Skeletal muscle tissue (tissue), 4 donors: ENCODE results near the gene AMBRA1. TPM values are rescaled to one million over a fixed set of nuclear protein-coding genes. Genes with fewer than 3 reads are reported as not detected.
A peak's percentile ranks its signal among the peaks of the same experiment; 100 is the strongest.

Source experiments
- H3K27ac ChIP-seq: one replicate; pipeline ENCODE4 v1.7.0; 2013; ENCODE audit warnings: mild to moderate bottlenecking, low read depth, low read length, inconsistent platforms
- H3K27me3 ChIP-seq, 3 donors: one replicate each; pipeline ENCODE4 v1.7.0; 2013; ENCODE audit warnings: low read length in 3 of 3; ENCODE audit not compliant: control insufficient read depth in 3 of 3, insufficient read depth in 3 of 3
- H3K36me3 ChIP-seq, 3 donors: one replicate each; pipeline ENCODE4 v1.7.0; 2013; ENCODE audit warnings: low read length in 3 of 3; ENCODE audit not compliant: control insufficient read depth in 3 of 3, insufficient read depth in 3 of 3
- H3K4me1 ChIP-seq, 3 donors: one replicate each; pipeline ENCODE4 v1.7.0; 2013; ENCODE audit warnings: low read length in 3 of 3, mild to moderate bottlenecking in 3 of 3; ENCODE audit not compliant: control insufficient read depth in 3 of 3, insufficient read depth in 3 of 3
- H3K4me3 ChIP-seq, 3 donors: one replicate each; pipeline ENCODE4 v1.7.0; 2013; ENCODE audit warnings: low read length in 3 of 3
- H3K9ac ChIP-seq, 3 donors: one replicate each; pipeline ENCODE4 v1.7.0; 2013; ENCODE audit warnings: low read length in 3 of 3, mild to moderate bottlenecking in 3 of 3, moderate library complexity in 2 of 3, low read depth in 1 of 3
- H3K9me3 ChIP-seq, 3 donors: one replicate each; pipeline ENCODE4 v1.7.0; 2013; ENCODE audit warnings: low read length in 3 of 3; ENCODE audit not compliant: control insufficient read depth in 3 of 3
- total RNA-seq: library from RNA; depleted of rRNA; stranded (reverse); fragments of >200 nt; gene quantifications from one replicate; pipeline ENCODE4 v1.2.3, GENCODE V29; 2014
- donor health status: Osteomylitis.

The AMBRA1 gene
- total RNA-seq, 1 donor from 2014 or later = 17.7 TPM

- Histone ChIP-seq H3K4me1 (peaks cover 37 to 48% (median 46%) of the 10 kb centered on the region in 3 donors), H3K27ac (no peak overlapping the region), H3K4me3 (no peak overlapping the region), H3K36me3 (peaks cover 46 to 59% (median 49%) of the 10 kb centered on the region in 3 donors), H3K27me3 (no peaks in the 10 kb centered on the region), H3K9me3 (no peaks in the 10 kb centered on the region), H3K9ac (no peak overlapping the region)
Measured at GRCh38 chr11:46367916-46368267, 225.9 kb downstream of the AMBRA1 start.

DNA sequence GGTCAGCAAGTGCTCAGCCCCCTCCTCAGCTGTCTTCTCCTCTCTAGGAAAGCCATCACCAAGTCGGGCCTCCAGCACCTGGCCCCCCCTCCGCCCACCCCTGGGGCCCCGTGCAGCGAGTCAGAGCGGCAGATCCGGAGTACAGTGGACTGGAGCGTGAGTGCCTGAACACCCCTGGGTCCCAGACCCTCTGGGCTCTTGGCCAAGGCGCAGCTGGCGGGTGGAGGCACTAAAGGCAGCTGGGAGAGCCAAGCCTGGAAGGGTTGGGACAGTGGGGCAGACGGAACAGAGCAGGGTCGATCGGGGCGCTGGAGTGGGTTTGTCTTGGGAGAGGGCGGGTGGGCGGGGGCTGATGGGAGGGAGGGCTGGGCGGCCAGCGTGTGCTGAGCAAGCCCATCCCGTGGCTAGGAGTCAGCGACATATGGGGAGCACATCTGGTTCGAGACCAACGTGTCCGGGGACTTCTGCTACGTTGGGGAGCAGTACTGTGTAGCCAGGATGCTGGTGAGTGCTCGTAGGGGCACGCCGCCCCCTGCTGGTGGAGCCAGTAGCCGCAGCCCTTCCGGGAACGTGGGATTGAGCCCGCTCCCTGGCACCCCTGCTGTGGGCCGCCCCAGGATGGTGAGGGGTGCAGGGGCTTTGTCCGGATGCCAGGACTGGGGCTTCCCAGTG lies 226.4 kb downstream of the AMBRA1 start:
- Histone ChIP-seq H3K4me1 (peaks cover 42 to 54% (median 51%) of the 10 kb centered on the region in 3 donors), H3K9ac (peak overlapping the region in 2 of 3 donors; percentile 19 to 66), H3K9me3 (no peaks in the 10 kb centered on the region), H3K27me3 (no peaks in the 10 kb centered on the region), H3K27ac (no peak overlapping the region), H3K36me3 (peaks cover 41 to 59% (median 46%) of the 10 kb centered on the region in 3 donors), H3K4me3 (no peak overlapping the region)

DNA sequence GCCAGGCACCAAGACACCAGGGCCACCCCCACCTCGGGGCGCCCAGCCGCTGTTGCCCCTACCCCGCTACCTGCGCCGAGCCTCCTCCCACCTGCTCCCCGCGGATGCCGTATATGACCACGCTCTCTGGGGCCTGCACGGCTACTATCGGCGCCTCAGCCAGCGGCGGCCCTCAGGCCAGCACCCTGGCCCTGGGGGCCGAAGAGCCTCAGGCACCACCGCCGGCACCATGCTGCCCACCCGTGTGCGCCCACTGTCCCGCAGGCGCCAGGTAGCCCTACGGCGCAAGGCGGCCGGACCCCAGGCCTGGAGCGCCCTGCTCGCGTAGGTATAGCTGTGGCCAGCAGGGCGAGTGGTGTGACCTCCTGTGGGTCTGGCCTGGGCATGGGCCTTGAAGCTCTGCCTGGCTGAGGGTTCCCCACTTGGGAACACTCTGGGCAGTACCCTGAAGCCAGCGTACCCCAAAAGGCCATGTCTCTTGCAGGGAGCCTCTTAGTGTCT lies 227.1 kb downstream of the AMBRA1 start:
- no peak overlapping the region for H3K4me3 ChIP-seq
- no peaks in the 10 kb centered on the region for H3K9me3 ChIP-seq
- peaks cover 34 to 59% (median 39%) of the 10 kb centered on the region in 3 donors for H3K36me3 ChIP-seq
- H3K9ac ChIP-seq = peak overlapping the region in 2 of 3 donors; percentile 19 to 100
- H3K4me1 ChIP-seq = peaks cover 49 to 60% (median 58%) of the 10 kb centered on the region in 3 donors
- H3K27ac ChIP-seq = no peak overlapping the region
- H3K27me3 ChIP-seq = no peaks in the 10 kb centered on the region

DNA sequence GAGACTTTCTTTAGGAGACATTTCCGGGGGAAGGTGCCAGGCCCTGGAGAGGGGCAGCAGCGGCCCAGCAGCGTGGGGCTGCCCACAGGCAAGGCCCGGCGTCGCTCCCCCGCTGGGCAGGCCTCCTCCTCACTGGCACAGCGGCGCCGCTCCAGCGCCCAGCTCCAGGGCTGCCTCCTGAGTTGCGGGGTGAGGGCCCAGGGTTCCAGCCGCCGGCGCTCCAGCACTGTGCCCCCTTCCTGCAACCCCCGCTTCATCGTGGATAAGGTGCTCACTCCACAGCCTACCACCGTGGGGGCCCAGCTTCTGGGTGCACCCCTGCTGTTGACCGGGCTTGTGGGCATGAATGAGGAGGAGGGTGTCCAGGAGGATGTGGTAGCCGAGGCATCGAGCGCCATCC lies 227.6 kb downstream of the AMBRA1 start:
- Histone ChIP-seq H3K9ac (peak overlapping the region in 2 of 3 donors; percentile 96 to 100), H3K36me3 (peaks cover 30 to 55% (median 35%) of the 10 kb centered on the region in 3 donors), H3K4me3 (no peak overlapping the region), H3K9me3 (no peaks in the 10 kb centered on the region), H3K4me1 (peaks cover 49 to 63% (median 62%) of the 10 kb centered on the region in 3 donors), H3K27me3 (no peaks in the 10 kb centered on the region), H3K27ac (no peak overlapping the region)

GRCh38 chr11:46364791-46365190 lies 229.0 kb downstream of the AMBRA1 start:
- Histone ChIP-seq H3K4me3 (peak overlapping the region in 2 of 3 donors; percentile 38 to 77), H3K9ac (peak overlapping the region; percentile 96 to 100 (median 98))

DNA sequence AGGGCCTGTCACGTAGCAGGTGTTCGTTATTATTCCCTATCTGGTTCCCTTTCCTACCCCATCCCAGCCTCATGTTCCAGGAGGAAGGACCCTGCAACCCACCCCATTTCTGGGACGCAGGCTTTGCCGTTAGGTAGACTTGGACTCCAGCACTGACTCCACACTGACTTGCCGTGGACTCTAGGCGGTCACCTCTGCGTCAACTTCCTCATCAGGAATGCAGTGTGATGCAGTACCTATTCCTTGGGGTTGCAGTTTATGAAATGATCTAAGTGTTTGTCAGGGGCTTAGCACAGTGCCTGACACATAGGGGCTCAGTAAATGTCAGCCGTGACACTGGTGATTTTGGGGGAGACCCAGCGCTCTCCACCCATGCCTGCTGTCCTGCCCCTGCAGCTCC lies 229.8 kb downstream of the AMBRA1 start:
- Histone ChIP-seq H3K27ac (peak overlapping the region; percentile 98), H3K4me3 (peak overlapping the region; percentile 57 to 77 (median 62)), H3K9me3 (no peaks in the 10 kb centered on the region), H3K27me3 (no peaks in the 10 kb centered on the region), H3K36me3 (peaks cover 10 to 37% (median 16%) of the 10 kb centered on the region in 3 donors), H3K4me1 (peaks cover 56 to 71% (median 70%) of the 10 kb centered on the region in 3 donors), H3K9ac (peak overlapping the region; percentile 96 to 100 (median 98))

More at GRCh38 chr11:46364791-46365190, 229.0 kb downstream of the AMBRA1 start:
- H3K27me3 ChIP-seq = no peaks in the 10 kb centered on the region
- H3K27ac ChIP-seq = peak overlapping the region; percentile 98
- H3K36me3 ChIP-seq = peaks cover 18 to 44% (median 24%) of the 10 kb centered on the region in 3 donors
- H3K4me1 ChIP-seq = peaks cover 56 to 71% (median 70%) of the 10 kb centered on the region in 3 donors
- no peaks in the 10 kb centered on the region for H3K9me3 ChIP-seq

GRCh38 chr11:46363455-46364005 lies 230.3 kb downstream of the AMBRA1 start:
- Histone ChIP-seq H3K9ac (peak overlapping the region; percentile 96 to 100 (median 98)), H3K27me3 (no peaks in the 10 kb centered on the region), H3K27ac (peak overlapping the region; percentile 98), H3K9me3 (no peaks in the 10 kb centered on the region), H3K4me3 (peak overlapping the region; percentile 73 to 93 (median 79)), H3K36me3 (peaks cover 8 to 32% (median 15%) of the 10 kb centered on the region in 3 donors), H3K4me1 (peaks cover 56 to 71% (median 70%) of the 10 kb centered on the region in 3 donors)

DNA sequence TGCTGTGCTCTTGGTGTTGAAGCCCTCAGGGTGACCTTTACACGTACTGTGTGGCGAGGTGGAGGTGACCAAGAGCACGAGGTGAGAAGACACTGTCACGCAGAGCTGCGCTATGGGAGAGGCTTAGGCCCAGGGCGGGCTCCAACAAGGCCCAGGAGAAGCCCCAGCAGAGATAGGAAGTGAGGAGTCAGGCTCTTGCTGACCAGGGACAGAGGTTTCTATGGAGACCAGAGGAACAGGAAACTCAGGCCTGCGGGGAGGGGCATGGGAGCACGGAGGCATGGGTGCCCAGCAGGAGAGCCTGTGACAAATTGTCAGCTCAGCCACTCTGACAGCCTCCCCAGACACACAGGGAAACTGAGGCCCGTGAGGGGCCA lies 230.8 kb downstream of the AMBRA1 start:
- no peaks in the 10 kb centered on the region for H3K9me3 ChIP-seq
- no peaks in the 10 kb centered on the region for H3K27me3 ChIP-seq
- peak overlapping the region; percentile 73 to 93 (median 79) for H3K4me3 ChIP-seq
- H3K9ac ChIP-seq = peak overlapping the region; percentile 96 to 100 (median 98)
- H3K27ac ChIP-seq = peak overlapping the region; percentile 98
- peaks cover 2 to 27% (median 10%) of the 10 kb centered on the region in 3 donors for H3K36me3 ChIP-seq
- peaks cover 56 to 71% (median 70%) of the 10 kb centered on the region in 3 donors for H3K4me1 ChIP-seq

GRCh38 chr11:46362156-46363030 lies 231.4 kb downstream of the AMBRA1 start:
- peaks cover 53 to 71% (median 67%) of the 10 kb centered on the region in 3 donors for H3K4me1 ChIP-seq

More at GRCh38 chr11:46362156-46363030, 231.4 kb downstream of the AMBRA1 start:
- H3K9ac ChIP-seq = peak overlapping the region; percentile 96 to 100 (median 98)
- peak overlapping the region; percentile 73 to 93 (median 79) for H3K4me3 ChIP-seq
- H3K36me3 ChIP-seq = peaks cover 0 to 22% (median 5%) of the 10 kb centered on the region in 3 donors
- no peaks in the 10 kb centered on the region for H3K9me3 ChIP-seq
- H3K27ac ChIP-seq = peak overlapping the region; percentile 98
- no peaks in the 10 kb centered on the region for H3K27me3 ChIP-seq
